ENCODE measurements around the gene SIKE1. TPM values are rescaled to one million over a fixed set of nuclear protein-coding genes. Genes with fewer than 3 reads are reported as not detected.

The SIKE1 gene
- total RNA-seq, 2 donors from 2014 or later: 15.5 to 18.9 TPM

DNA sequence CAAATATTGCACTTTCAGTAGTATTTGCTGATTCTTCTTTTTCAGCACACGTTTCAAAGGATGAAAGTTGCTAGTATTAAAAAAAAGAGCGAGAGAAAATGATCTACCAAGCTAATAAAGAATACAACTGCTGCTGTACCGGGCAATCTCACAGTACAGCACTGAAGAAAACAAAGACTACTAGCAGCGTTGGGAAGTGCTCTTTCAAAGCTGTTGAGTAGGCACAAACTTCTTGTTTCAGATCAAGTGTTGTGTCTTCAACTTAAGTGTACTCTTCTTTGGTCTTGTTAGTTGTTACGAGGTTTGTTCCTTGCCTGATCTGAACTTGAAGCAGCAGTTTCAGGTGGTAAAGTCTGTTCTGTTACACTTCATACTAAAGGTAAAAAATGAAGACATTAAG lies 30.6 kb downstream of the SIKE1 start:
- no peak overlapping the region for H3K4me3 ChIP-seq
- DNase-seq (no peak), ATAC-seq (no peak)
- intact Hi-C loops (cut with DNase I): no loop called here
- H3K36me3 ChIP-seq (replicated peaks in 1 of 2; ENCODE audit: insufficient read depth in 1 of 2, low read depth in 2 of 2): no peaks in the 10 kb centered on the region
- H3K27ac ChIP-seq: no peak overlapping the region
- no peaks in the 10 kb centered on the region for H3K27me3 ChIP-seq
- TF ChIP-seq POLR2A (IDR thresholded peaks at IDR 0.05): no peak
- peaks cover 63% of the 10 kb centered on the region for H3K4me1 ChIP-seq
- no peaks in the 10 kb centered on the region for H3K9me3 ChIP-seq
- WGBS, 2 donors: 66 to 73% methylated on average over 5 of the region's 5 CpGs

- Histone ChIP-seq H3K4me3 (no peak overlapping the region), H3K9me3 (no peaks in the 10 kb centered on the region), H3K36me3 (replicated peaks in 1 of 2; ENCODE audit: insufficient read depth in 1 of 2, low read depth in 2 of 2) (no peaks in the 10 kb centered on the region), H3K27ac (no peak overlapping the region), H3K27me3 (no peaks in the 10 kb centered on the region), H3K4me1 (peaks cover 30% of the 10 kb centered on the region)
- ATAC-seq (no peak), DNase-seq (no peak)
- 76 to 87% methylated on average over 6 of the region's 6 CpGs for WGBS, 2 donors
- intact Hi-C loops (cut with DNase I): no loop called here
- no peak for TF ChIP-seq CTCF (IDR thresholded peaks at IDR 0.05)
- TF ChIP-seq POLR2A (IDR thresholded peaks at IDR 0.05): no peak
Measured at GRCh38 chr1:114746450-114747121, 33.9 kb downstream of the SIKE1 start.

DNA sequence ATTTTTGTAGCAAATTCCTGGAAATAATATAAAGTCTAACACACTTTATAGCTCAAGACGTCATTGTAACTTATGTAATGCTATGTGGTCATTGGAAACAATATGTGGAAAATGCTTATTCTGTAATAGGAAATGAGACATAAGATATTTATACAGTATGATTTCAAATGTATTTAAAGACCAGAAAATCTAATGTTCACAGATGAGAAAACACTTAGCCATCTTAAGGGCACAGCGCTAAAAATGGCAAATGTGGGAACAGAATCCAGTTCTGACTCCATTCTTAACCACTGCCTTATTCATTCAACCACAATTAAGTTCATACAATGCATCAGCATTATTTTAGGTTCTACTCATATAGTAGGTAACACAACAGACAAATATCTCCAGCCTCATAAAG lies 35.2 kb downstream of the SIKE1 start:
- WGBS, 2 donors: 71 to 85% methylated on average over 2 of the region's 2 CpGs
- no peak overlapping the region for H3K27ac ChIP-seq
- DNase-seq: no peak
- intact Hi-C loops (cut with DNase I): no loop called here
- H3K4me3 ChIP-seq: no peak overlapping the region
- TF ChIP-seq CTCF (IDR thresholded peaks at IDR 0.05) (no peak), POLR2A (IDR thresholded peaks at IDR 0.05) (no peak)
- H3K36me3 ChIP-seq (replicated peaks in 1 of 2; ENCODE audit: insufficient read depth in 1 of 2, low read depth in 2 of 2): no peaks in the 10 kb centered on the region
- H3K27me3 ChIP-seq: no peaks in the 10 kb centered on the region
- no peak for ATAC-seq
- H3K4me1 ChIP-seq: peaks cover 17% of the 10 kb centered on the region
- no peaks in the 10 kb centered on the region for H3K9me3 ChIP-seq

- DNase-seq (no peak), ATAC-seq (no peak)
- H3K27ac ChIP-seq: no peak overlapping the region
- H3K9me3 ChIP-seq: no peaks in the 10 kb centered on the region
- intact Hi-C loops (cut with DNase I): no loop called here
- H3K36me3 ChIP-seq (replicated peaks in 1 of 2; ENCODE audit: insufficient read depth in 1 of 2, low read depth in 2 of 2): peaks cover 0 to under 1% of the 10 kb centered on the region in 2 donors
- no peaks in the 10 kb centered on the region for H3K27me3 ChIP-seq
- no peak overlapping the region for H3K4me3 ChIP-seq
- WGBS, 2 donors: 71 to 76% methylated on average over 11 of the region's 11 CpGs
- peaks cover 5% of the 10 kb centered on the region for H3K4me1 ChIP-seq
- TF ChIP-seq CTCF (IDR thresholded peaks at IDR 0.05) (no peak), POLR2A (IDR thresholded peaks at IDR 0.05) (no peak)
Measured at GRCh38 chr1:114741963-114742746, 38.3 kb downstream of the SIKE1 start.

DNA sequence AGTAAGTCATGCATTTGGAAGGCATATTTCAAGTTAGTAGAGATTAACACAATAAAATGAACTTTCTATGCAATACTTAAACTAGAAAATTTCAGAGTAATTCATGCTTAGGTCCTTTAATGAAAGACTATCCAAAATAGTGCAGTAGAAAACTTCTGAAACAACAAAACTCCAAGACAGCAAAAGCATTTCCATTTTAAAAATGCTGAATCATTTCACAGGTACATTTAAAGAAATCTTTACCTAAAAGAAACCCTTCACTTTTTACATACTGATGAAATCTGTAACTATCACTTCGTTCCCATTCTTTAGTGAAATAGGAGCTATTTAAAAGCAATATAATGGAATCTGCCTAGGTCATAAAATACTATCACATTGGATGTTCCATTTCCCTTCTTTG lies 40.2 kb downstream of the SIKE1 start:
- DNase-seq (no peak), ATAC-seq (no peak)
- TF ChIP-seq CTCF (IDR thresholded peaks at IDR 0.05) (no peak), POLR2A (IDR thresholded peaks at IDR 0.05) (no peak)
- Histone ChIP-seq H3K4me1 (no peaks in the 10 kb centered on the region), H3K36me3 (replicated peaks in 1 of 2; ENCODE audit: insufficient read depth in 1 of 2, low read depth in 2 of 2) (peaks cover 8% of the 10 kb centered on the region in 2 donors), H3K27me3 (no peaks in the 10 kb centered on the region), H3K27ac (no peak overlapping the region), H3K9me3 (no peaks in the 10 kb centered on the region), H3K4me3 (no peak overlapping the region)
- intact Hi-C loops (cut with DNase I): no loop called here
- WGBS, 2 donors: 94 to 97% methylated on average over 1 of the region's 1 CpG

All from body of pancreas (tissue), 4 donors.